ENCODE results near the gene ARHGAP29. TPM values are rescaled to one million over a fixed set of nuclear protein-coding genes. Genes with fewer than 3 reads are reported as not detected.

The ARHGAP29 gene, protein sequence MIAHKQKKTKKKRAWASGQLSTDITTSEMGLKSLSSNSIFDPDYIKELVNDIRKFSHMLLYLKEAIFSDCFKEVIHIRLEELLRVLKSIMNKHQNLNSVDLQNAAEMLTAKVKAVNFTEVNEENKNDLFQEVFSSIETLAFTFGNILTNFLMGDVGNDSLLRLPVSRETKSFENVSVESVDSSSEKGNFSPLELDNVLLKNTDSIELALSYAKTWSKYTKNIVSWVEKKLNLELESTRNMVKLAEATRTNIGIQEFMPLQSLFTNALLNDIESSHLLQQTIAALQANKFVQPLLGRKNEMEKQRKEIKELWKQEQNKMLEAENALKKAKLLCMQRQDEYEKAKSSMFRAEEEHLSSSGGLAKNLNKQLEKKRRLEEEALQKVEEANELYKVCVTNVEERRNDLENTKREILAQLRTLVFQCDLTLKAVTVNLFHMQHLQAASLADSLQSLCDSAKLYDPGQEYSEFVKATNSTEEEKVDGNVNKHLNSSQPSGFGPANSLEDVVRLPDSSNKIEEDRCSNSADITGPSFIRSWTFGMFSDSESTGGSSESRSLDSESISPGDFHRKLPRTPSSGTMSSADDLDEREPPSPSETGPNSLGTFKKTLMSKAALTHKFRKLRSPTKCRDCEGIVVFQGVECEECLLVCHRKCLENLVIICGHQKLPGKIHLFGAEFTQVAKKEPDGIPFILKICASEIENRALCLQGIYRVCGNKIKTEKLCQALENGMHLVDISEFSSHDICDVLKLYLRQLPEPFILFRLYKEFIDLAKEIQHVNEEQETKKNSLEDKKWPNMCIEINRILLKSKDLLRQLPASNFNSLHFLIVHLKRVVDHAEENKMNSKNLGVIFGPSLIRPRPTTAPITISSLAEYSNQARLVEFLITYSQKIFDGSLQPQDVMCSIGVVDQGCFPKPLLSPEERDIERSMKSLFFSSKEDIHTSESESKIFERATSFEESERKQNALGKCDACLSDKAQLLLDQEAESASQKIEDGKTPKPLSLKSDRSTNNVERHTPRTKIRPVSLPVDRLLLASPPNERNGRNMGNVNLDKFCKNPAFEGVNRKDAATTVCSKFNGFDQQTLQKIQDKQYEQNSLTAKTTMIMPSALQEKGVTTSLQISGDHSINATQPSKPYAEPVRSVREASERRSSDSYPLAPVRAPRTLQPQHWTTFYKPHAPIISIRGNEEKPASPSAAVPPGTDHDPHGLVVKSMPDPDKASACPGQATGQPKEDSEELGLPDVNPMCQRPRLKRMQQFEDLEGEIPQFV
- total RNA-seq (2021; ENCODE audit: unreplicated experiment) (197 TPM), Bru-seq, nascent RNA (percentile 100 among the genes with signal in this experiment), BruChase-seq, experiment 1, labeled RNA remaining after a 2-hour chase (percentile 99 among the genes with signal in this experiment), BruChase-seq, experiment 2, labeled RNA remaining after a 6-hour chase (percentile 98 among the genes with signal in this experiment)
- 64.8 TPM for polyA plus RNA-seq (2012; ENCODE audit: insufficient read length)
- long read RNA-seq, full-length matches to known transcripts: 92 of 527 reads
- long read RNA-seq, partial matches to known transcripts: 241 of 527 reads
- long read RNA-seq, other reads (novel, unspliced or antisense): 194 of 527 reads

DNA sequence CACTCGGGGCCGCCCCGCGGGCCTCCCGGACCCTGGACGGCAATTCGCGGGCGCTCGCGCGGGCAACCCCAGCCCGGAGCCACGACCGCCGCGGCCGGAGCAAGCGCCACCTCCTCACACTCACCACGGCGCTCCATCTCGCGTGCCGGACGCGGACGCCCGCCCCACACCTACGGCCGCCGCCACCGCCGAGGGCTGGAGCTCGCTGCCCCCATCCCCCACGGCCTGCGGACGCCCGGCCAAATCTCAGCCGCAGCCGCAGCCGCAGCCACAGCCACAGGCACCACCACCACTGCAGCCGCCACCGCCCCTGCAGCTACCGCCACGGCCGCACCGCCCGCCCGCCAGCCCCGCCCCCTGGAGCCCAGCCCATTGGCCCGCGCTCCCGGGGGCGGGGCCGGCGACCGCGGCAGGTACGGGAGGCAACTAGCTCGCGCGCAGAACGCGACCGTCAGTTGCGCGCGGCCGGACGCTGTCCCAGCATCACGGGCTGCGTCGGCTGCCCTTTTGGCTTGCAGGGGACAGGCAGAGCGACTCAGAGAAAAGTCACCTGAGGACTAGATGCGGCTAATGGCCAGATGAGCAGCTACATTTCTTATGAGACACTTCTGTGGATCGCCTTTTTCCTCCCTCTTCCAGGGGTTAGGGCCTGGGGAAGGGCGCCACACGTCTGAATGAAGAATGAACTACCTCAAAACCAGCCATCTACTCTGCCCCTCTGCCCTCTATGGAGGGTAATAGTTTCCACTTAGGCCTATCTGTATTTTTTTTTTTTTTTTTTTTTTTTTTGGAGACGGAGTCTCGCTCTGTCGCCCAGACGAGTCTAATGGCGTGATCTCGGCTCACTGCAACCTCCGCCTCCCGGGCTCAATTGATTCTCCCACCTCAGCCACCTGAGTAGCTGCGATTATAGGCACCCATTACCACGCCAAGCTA lies at the start of gene ARHGAP29:
ARHGAP29 (minus strand) TSS at position 294 of the 936 bp plus-strand sequence. CDS start 5,973 bp downstream, outside the sequence.
- POLR2A ChIA-PET: interaction anchor here (0.6 to 2.3 kb wide), 9 partner anchors 9 to 211 kb away, joined by 3 to 25 read pairs (median 5); no protein-coding TSS in a partner anchor
- CTCF ChIA-PET: interaction anchor here (0.6 to 0.7 kb wide), 2 partner anchors 96 to 175 kb away, joined by 5 to 7 read pairs; no protein-coding TSS in a partner anchor
- H3K9me3 ChIP-seq (ENCODE audit: control insufficient read depth, insufficient read depth, low read depth, low read length): 0 out of 2 replicates have a peak, but pooled peaks cover 5% of the 10 kb centered on the region
- BruUV-seq (replicated peaks): no TSS peak
- no peaks in the 10 kb centered on the region for H3K27me3 ChIP-seq (ENCODE audit: control insufficient read depth, insufficient read depth, low read length)
- peak within 1 kb of the TSS; percentile 90 to 98 for H3K4me3 ChIP-seq (ENCODE audit: low read depth in 2 of 2, low read length in 2 of 2)
- TF ChIP-seq, protein P1, sequence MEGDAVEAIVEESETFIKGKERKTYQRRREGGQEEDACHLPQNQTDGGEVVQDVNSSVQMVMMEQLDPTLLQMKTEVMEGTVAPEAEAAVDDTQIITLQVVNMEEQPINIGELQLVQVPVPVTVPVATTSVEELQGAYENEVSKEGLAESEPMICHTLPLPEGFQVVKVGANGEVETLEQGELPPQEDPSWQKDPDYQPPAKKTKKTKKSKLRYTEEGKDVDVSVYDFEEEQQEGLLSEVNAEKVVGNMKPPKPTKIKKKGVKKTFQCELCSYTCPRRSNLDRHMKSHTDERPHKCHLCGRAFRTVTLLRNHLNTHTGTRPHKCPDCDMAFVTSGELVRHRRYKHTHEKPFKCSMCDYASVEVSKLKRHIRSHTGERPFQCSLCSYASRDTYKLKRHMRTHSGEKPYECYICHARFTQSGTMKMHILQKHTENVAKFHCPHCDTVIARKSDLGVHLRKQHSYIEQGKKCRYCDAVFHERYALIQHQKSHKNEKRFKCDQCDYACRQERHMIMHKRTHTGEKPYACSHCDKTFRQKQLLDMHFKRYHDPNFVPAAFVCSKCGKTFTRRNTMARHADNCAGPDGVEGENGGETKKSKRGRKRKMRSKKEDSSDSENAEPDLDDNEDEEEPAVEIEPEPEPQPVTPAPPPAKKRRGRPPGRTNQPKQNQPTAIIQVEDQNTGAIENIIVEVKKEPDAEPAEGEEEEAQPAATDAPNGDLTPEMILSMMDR (IDR thresholded peaks at IDR 0.05): no peak
- TF ChIP-seq, protein P2, sequence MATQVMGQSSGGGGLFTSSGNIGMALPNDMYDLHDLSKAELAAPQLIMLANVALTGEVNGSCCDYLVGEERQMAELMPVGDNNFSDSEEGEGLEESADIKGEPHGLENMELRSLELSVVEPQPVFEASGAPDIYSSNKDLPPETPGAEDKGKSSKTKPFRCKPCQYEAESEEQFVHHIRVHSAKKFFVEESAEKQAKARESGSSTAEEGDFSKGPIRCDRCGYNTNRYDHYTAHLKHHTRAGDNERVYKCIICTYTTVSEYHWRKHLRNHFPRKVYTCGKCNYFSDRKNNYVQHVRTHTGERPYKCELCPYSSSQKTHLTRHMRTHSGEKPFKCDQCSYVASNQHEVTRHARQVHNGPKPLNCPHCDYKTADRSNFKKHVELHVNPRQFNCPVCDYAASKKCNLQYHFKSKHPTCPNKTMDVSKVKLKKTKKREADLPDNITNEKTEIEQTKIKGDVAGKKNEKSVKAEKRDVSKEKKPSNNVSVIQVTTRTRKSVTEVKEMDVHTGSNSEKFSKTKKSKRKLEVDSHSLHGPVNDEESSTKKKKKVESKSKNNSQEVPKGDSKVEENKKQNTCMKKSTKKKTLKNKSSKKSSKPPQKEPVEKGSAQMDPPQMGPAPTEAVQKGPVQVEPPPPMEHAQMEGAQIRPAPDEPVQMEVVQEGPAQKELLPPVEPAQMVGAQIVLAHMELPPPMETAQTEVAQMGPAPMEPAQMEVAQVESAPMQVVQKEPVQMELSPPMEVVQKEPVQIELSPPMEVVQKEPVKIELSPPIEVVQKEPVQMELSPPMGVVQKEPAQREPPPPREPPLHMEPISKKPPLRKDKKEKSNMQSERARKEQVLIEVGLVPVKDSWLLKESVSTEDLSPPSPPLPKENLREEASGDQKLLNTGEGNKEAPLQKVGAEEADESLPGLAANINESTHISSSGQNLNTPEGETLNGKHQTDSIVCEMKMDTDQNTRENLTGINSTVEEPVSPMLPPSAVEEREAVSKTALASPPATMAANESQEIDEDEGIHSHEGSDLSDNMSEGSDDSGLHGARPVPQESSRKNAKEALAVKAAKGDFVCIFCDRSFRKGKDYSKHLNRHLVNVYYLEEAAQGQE (IDR thresholded peaks at IDR 0.05; ENCODE audit: insufficient read depth in 1 of 2, low read depth in 2 of 2, low read length in 1 of 2): 0 out of 4 replicates have a peak, but pooled peaks of 1 of the 2 experiments have one; percentile 30
- TF ChIP-seq POLR2AphosphoS5 (IDR thresholded peaks at IDR 0.05; ENCODE audit: low read depth, low read length): peak; percentile 96
- no peak for TF ChIP-seq SIN3A (IDR thresholded peaks at IDR 0.05; ENCODE audit: borderline replicate concordance, insufficient read depth, low read depth, low read length)
- 0 out of 2 replicates have a peak, but pooled peaks have one; percentile 23 for TF ChIP-seq TCF7L2 (IDR thresholded peaks at IDR 0.05; ENCODE audit: low read depth, low read length)
- in situ Hi-C loops (cut with HindIII; ENCODE audit: low pct_unique_long_range_greater_than_20kb, low sequenced_read_pairs): no loop called here
- peak; percentile 85 for ATAC-seq
- peaks cover 9% of the 10 kb centered on the region for H3K36me3 ChIP-seq (ENCODE audit: control insufficient read depth, insufficient read depth, low read length)
- no peak for DNase-seq (ENCODE audit: low read depth, low spot score)
- H3K27ac ChIP-seq (ENCODE audit: low read length): peak within 1 kb of the TSS; percentile 99
- intact Hi-C loops (cut with micrococcal nuclease; ENCODE audit: unreplicated experiment): loop anchor here (10.0 kb wide), 1 partner anchor 193 kb away; no protein-coding TSS in a partner anchor
- peaks cover 36% of the 10 kb centered on the region for H3K4me1 ChIP-seq (ENCODE audit: control insufficient read depth, insufficient read depth, low read length)

All from Panc1 (cell line).